B cell (primary cell): ENCODE measurements around the gene BCAN. TPM values are rescaled to one million over a fixed set of nuclear protein-coding genes. Genes with fewer than 3 reads are reported as not detected.

Source experiments
- ATAC-seq: fragments of 200-7000 bp; cut with Tn5 transposase; one replicate; pipeline ENCODE4 v1.10.0; 2021; ENCODE audit warnings: low read depth, mild to moderate bottlenecking, moderate number of reproducible peaks, moderate library complexity
- CTCF ChIA-PET: fragments of 350-600 bp; sonication (Branson Sonifier 250); formaldehyde crosslinking; loops from one replicate; lab custom pipeline; 2021; ENCODE audit warnings: antibody characterized with exemption, inconsistent platforms; lab: Charles Lee
- POLR2A ChIA-PET: fragments of 350-600 bp; sonication (Branson Sonifier 250); formaldehyde crosslinking; loops from one replicate; lab custom pipeline; 2021; ENCODE audit warnings: antibody characterized with exemption; lab: Charles Lee
- DNase-seq: peaks from one replicate; pipeline ENCODE4 v3.0.0; 2013
- H2AFZ ChIP-seq: 2 replicates; pipeline ENCODE4 v1.6.1; 2012; ENCODE audit warnings: mild to moderate bottlenecking, low read depth, low read length; ENCODE audit not compliant: insufficient read depth, poor library complexity, severe bottlenecking
- H3K27ac ChIP-seq, 2 donors: 1 replicate in 1 of 2; 2 replicates in 1 of 2; pipeline ENCODE4 v1.5.1; 2012 to 2013; ENCODE audit warnings: low read length in 2 of 2, mild to moderate bottlenecking in 2 of 2, moderate library complexity in 1 of 2
- H3K27me3 ChIP-seq, 4 experiments: fragments of 200-600 bp in 1 of 4; sonication (generic) in 1 of 4; replicated peaks in 1 of 4; 1 replicate in 2 of 4; 2 replicates in 2 of 4; pipeline versions ENCODE4 v1.6.1 to v1.7.0; 2013 to 2016; ENCODE audit warnings: low read length in 3 of 4, mild to moderate bottlenecking in 2 of 4, mixed read lengths in 1 of 4, moderate library complexity in 1 of 4; ENCODE audit not compliant: insufficient read depth in 4 of 4, control insufficient read depth in 3 of 4; ENCODE audit errors: control extremely low read depth in 1 of 4
- H3K36me3 ChIP-seq, 2 experiments: replicated peaks in 1 of 2; 1 replicate in 1 of 2; 2 replicates in 1 of 2; pipeline versions ENCODE4 v1.6.1 to v1.7.1; 2013; ENCODE audit warnings: low read length in 1 of 2; ENCODE audit not compliant: insufficient read depth in 2 of 2, control insufficient read depth in 1 of 2; ENCODE audit errors: control extremely low read depth in 1 of 2, extremely low read depth in 1 of 2
- H3K4me1 ChIP-seq, 2 donors: fragments of 200-600 bp in 1 of 2; sonication (generic) in 1 of 2; 1 replicate in 1 of 2; 2 replicates in 1 of 2; pipeline versions ENCODE4 v1.5.1 to v1.6.1; 2013 to 2017; ENCODE audit warnings: low read length in 2 of 2; ENCODE audit not compliant: control insufficient read depth in 2 of 2, insufficient read depth in 2 of 2
- H3K4me2 ChIP-seq: replicated peaks from 2 replicates; pipeline ENCODE3; 2012; ENCODE audit warnings: mild to moderate bottlenecking, low read depth, low read length; ENCODE audit not compliant: poor library complexity, severe bottlenecking
- H3K4me3 ChIP-seq, 5 experiments: fragments of 200-600 bp in 1 of 5; sonication (generic) in 1 of 5; 1 replicate in 3 of 5; 2 replicates in 2 of 5; pipeline versions ENCODE4 v1.5.1 to v1.7.0; 2011 to 2016; ENCODE audit warnings: low read length in 4 of 5, mild to moderate bottlenecking in 4 of 5, low read depth in 2 of 5, control low read depth in 1 of 5, moderate library complexity in 1 of 5; ENCODE audit not compliant: insufficient read depth in 1 of 5; ENCODE audit errors: control extremely low read depth in 1 of 5, extremely low read depth in 1 of 5
- H3K79me2 ChIP-seq: fragments of 200-600 bp; sonication (generic); one replicate; pipeline ENCODE4 v1.6.0; 2016; ENCODE audit warnings: low read length; ENCODE audit not compliant: control insufficient read depth, insufficient read depth
- H3K9ac ChIP-seq: fragments of 200-600 bp; sonication (generic); 2 replicates; pipeline ENCODE4 v1.6.1; 2017; ENCODE audit warnings: mild to moderate bottlenecking, low read length, moderate library complexity
- H3K9me3 ChIP-seq, 3 donors: one replicate each; pipeline versions ENCODE4 v1.6.1 to v1.7.1; 2013; ENCODE audit warnings: low read length in 2 of 3; ENCODE audit not compliant: control insufficient read depth in 2 of 3, insufficient read depth in 1 of 3; ENCODE audit errors: control extremely low read depth in 1 of 3
- H4K20me1 ChIP-seq: 2 replicates; pipeline ENCODE4 v1.6.0; 2012; ENCODE audit warnings: mild to moderate bottlenecking, low read length; ENCODE audit not compliant: insufficient read depth, control insufficient read depth, poor library complexity, severe bottlenecking
- H3K27ac Mint-ChIP-seq: one replicate; pipeline ENCODE4 v1.8.0; 2021; ENCODE audit warnings: mixed read lengths
- H3K27me3 Mint-ChIP-seq: one replicate; pipeline ENCODE4 v1.8.0; 2021; ENCODE audit warnings: mixed read lengths
- H3K4me1 Mint-ChIP-seq: one replicate; pipeline ENCODE4 v1.8.0; 2021; ENCODE audit warnings: mixed read lengths
- H3K4me3 Mint-ChIP-seq: one replicate; pipeline ENCODE4 v1.8.0; 2021; ENCODE audit warnings: mixed read lengths
- H3K9me3 Mint-ChIP-seq: one replicate; pipeline ENCODE4 v1.8.0; 2022; ENCODE audit warnings: mixed read lengths; ENCODE audit not compliant: insufficient read depth
- CTCF ChIP-seq: fragments of 200-600 bp; IDR thresholded peaks from one replicate; pipeline ENCODE4 v1.8.0; 2022; ENCODE audit warnings: antibody characterized with exemption, mild to moderate bottlenecking
- EZH2 ChIP-seq: IDR thresholded peaks from 2 replicates; pipeline ENCODE4 v1.6.1; 2012; ENCODE audit warnings: borderline replicate concordance, low read depth, mild to moderate bottlenecking, moderate library complexity, low read length; ENCODE audit not compliant: insufficient read depth, poor library complexity, severe bottlenecking
- WGBS: methylation state at CpG from one replicate; pipeline ENCODE4 v1.1.5; 2013; ENCODE audit warnings: missing lambda C conversion rate; ENCODE audit not compliant: insufficient coverage; 5-methylcytosine and 5-hydroxymethylcytosine counted together
- intact Hi-C: fragments of 100-400 bp; cut with micrococcal nuclease; formaldehyde crosslinking; loops from one replicate; pipeline ENCODE4 v1.10.0; 2022
- polyA plus RNA-seq: library from polyadenylated mRNA; depleted of rRNA; stranded (reverse); fragments of >200 nt; gene quantifications from 2 replicates; pipeline ENCODE4 v1.2.3, GENCODE V29; 2012
- total RNA-seq, 2 donors: library from RNA; stranded (reverse); fragments of 120-200 nt in 1 of 2; gene quantifications; 1 replicate in 1 of 2; 2 replicates in 1 of 2; pipeline versions ENCODE4 v1.2.3 to v1.2.4, GENCODE V29; 2013 to 2022

BCAN gene
- total and polyA plus RNA-seq, 2 donors (not counting 1 experiment from before 2014, with no cell fraction given), result not detected

GRCh38 chr1:156662800-156663055 is 20.8 kb downstream of the BCAN start:
- DNase-seq (no peak), ATAC-seq (no peak)
- Histone ChIP-seq H3K4me2 (peak overlapping the region; percentile 36), H3K27ac (no peak overlapping the region), H3K9me3 (peaks cover 0 to 3% (median 0%) of the 10 kb centered on the region in 3 donors), H3K27me3 (peaks cover 0 to 4% (median 0%) of the 10 kb centered on the region in 4 experiments), H3K79me2 (no peaks in the 10 kb centered on the region), H3K4me3 (no peak overlapping the region), H4K20me1 (no peaks in the 10 kb centered on the region), H3K9ac (no peak overlapping the region), H3K4me1 (peaks cover 64 to 79% of the 10 kb centered on the region in 2 donors), H2AFZ (no peak overlapping the region), H3K36me3 (no peaks in the 10 kb centered on the region)
- H3K4me3 Mint-ChIP-seq, result peak overlapping the region; percentile 4
- intact Hi-C loops, result no loop called here
- H3K27ac Mint-ChIP-seq, result no peak overlapping the region
- 98% methylated on average over 5 of the region's 5 CpGs for WGBS
- TF ChIP-seq EZH2 (no peak), CTCF (no peak)
- H3K27me3 Mint-ChIP-seq, result no peaks in the 10 kb centered on the region
- peaks cover 85% of the 10 kb centered on the region for H3K4me1 Mint-ChIP-seq
- no peaks in the 10 kb centered on the region for H3K9me3 Mint-ChIP-seq
- CTCF ChIA-PET, result interaction anchor here (0.8 to 9.0 kb wide), 3 partner anchors 17 to 38 kb away, joined by 3 to 173 read pairs (median 102); partner anchors contain the start of genes HAPLN2 and NES
- POLR2A ChIA-PET, result no interaction called here

DNA sequence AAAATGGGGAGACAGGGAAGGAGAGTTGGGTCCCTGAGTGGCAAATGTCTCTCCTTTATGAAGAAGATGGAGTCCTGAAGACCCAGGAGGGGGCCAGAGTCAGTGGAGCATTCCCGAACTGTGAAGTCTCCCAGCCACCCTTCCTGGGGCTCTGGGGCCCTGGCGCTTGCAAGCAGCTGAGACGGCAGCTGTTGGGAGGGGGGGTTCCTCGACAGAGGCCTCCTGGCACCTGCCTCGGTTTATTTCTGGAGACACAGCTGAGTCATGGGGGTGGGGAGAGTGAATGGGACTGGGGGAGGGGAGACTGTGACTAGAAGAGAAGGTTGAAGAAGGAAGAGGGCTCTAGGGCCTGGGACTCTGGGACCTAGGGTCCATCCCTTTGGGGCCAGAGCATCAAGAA is 21.3 kb downstream of the BCAN start:
- H3K27me3 Mint-ChIP-seq, result no peaks in the 10 kb centered on the region
- Histone ChIP-seq H3K36me3 (no peaks in the 10 kb centered on the region), H3K4me1 (peaks cover 63 to 75% of the 10 kb centered on the region in 2 donors), H3K9me3 (peaks cover 0 to 3% (median 0%) of the 10 kb centered on the region in 3 donors), H3K4me2 (peak overlapping the region; percentile 36), H4K20me1 (no peaks in the 10 kb centered on the region), H3K27ac (no peak overlapping the region), H3K9ac (no peak overlapping the region), H3K4me3 (no peak overlapping the region), H3K27me3 (no peaks in the 10 kb centered on the region), H3K79me2 (no peaks in the 10 kb centered on the region), H2AFZ (peak overlapping the region; percentile 27)
- ChIA-PET CTCF (no interaction called here), POLR2A (no interaction called here)
- H3K27ac Mint-ChIP-seq, result no peak overlapping the region
- peaks cover 81% of the 10 kb centered on the region for H3K4me1 Mint-ChIP-seq
- no peak for ATAC-seq
- TF ChIP-seq CTCF (no peak), EZH2 (no peak)
- no peaks in the 10 kb centered on the region for H3K9me3 Mint-ChIP-seq
- H3K4me3 Mint-ChIP-seq, result peak overlapping the region; percentile 15
- intact Hi-C loops, result no loop called here
- no peak for DNase-seq
- 3% methylated on average over 5 of the region's 5 CpGs for WGBS
